Measurements from ENCODE around the gene CA6. TPM values are rescaled to one million over a fixed set of nuclear protein-coding genes. Genes with fewer than 3 reads are reported as not detected.

Gene CA6
- total RNA-seq, 1 donor from 2014 or later: not detected

GRCh38 chr1:8937701-8938100 is 8.0 kb upstream of the CA6 start:
- H3K36me3 ChIP-seq: no peaks in the 10 kb centered on the region
- intact Hi-C loops (cut with micrococcal nuclease): no loop called here
- DNase-seq: no peak
- H3K27me3 ChIP-seq (ENCODE audit: low read depth): no peaks in the 10 kb centered on the region
- H3K9me3 ChIP-seq (replicated peaks): peaks cover 5% of the 10 kb centered on the region
- peaks cover 12% of the 10 kb centered on the region for H3K4me1 ChIP-seq
- H3K4me3 ChIP-seq: no peak overlapping the region
- TF ChIP-seq CTCF (IDR thresholded peaks at IDR 0.05; ENCODE audit: borderline replicate concordance): no peak
- peak overlapping the region; percentile 51 for H3K27ac ChIP-seq (replicated peaks)

- H3K27me3 ChIP-seq (ENCODE audit: low read depth): no peaks in the 10 kb centered on the region
- peak overlapping the region; percentile 51 for H3K27ac ChIP-seq (replicated peaks)
- intact Hi-C loops (cut with micrococcal nuclease): no loop called here
- H3K4me3 ChIP-seq: no peak overlapping the region
- no peak for DNase-seq
- H3K36me3 ChIP-seq: no peaks in the 10 kb centered on the region
- peaks cover 5% of the 10 kb centered on the region for H3K9me3 ChIP-seq (replicated peaks)
- TF ChIP-seq CTCF (IDR thresholded peaks at IDR 0.05; ENCODE audit: borderline replicate concordance): no peak
- H3K4me1 ChIP-seq: peaks cover 12% of the 10 kb centered on the region
These were observed 7.3 kb upstream of the CA6 start for GRCh38 chr1:8938232-8938999.

GRCh38 chr1:8939000-8939265 is 6.7 kb upstream of the CA6 start:
- intact Hi-C loops (cut with micrococcal nuclease): no loop called here
- Histone ChIP-seq H3K36me3 (no peaks in the 10 kb centered on the region), H3K4me3 (no peak overlapping the region), H3K9me3 (replicated peaks) (peaks cover 5% of the 10 kb centered on the region), H3K4me1 (peaks cover 12% of the 10 kb centered on the region), H3K27ac (replicated peaks) (no peak overlapping the region), H3K27me3 (ENCODE audit: low read depth) (no peaks in the 10 kb centered on the region)
- no peak for TF ChIP-seq CTCF (IDR thresholded peaks at IDR 0.05; ENCODE audit: borderline replicate concordance)
- DNase-seq: no peak

GRCh38 chr1:8939362-8939995 is 6.2 kb upstream of the CA6 start:
- Histone ChIP-seq H3K36me3 (no peaks in the 10 kb centered on the region), H3K27me3 (ENCODE audit: low read depth) (no peaks in the 10 kb centered on the region), H3K27ac (replicated peaks) (no peak overlapping the region), H3K4me3 (no peak overlapping the region), H3K9me3 (replicated peaks) (peaks cover 5% of the 10 kb centered on the region), H3K4me1 (peaks cover 12% of the 10 kb centered on the region)
- DNase-seq: no peak
- intact Hi-C loops (cut with micrococcal nuclease): no loop called here
- no peak for TF ChIP-seq CTCF (IDR thresholded peaks at IDR 0.05; ENCODE audit: borderline replicate concordance)

- H3K9me3 ChIP-seq (replicated peaks): peaks cover 5% of the 10 kb centered on the region
- TF ChIP-seq CTCF (IDR thresholded peaks at IDR 0.05; ENCODE audit: borderline replicate concordance): no peak
- H3K27me3 ChIP-seq (ENCODE audit: low read depth): no peaks in the 10 kb centered on the region
- DNase-seq: no peak
- H3K4me3 ChIP-seq: no peak overlapping the region
- intact Hi-C loops (cut with micrococcal nuclease): no loop called here
- H3K4me1 ChIP-seq: peaks cover 12% of the 10 kb centered on the region
- H3K27ac ChIP-seq (replicated peaks): no peak overlapping the region
- H3K36me3 ChIP-seq: no peaks in the 10 kb centered on the region
These were observed 3.8 kb upstream of the CA6 start for GRCh38 chr1:8941906-8942305.

Measured in left ventricle myocardium inferior (tissue), 1 donor.